ENCODE results near the gene HSD3B2. TPM values are rescaled to one million over a fixed set of nuclear protein-coding genes. Genes with fewer than 3 reads are reported as not detected.

The HSD3B2 gene
- total and polyA plus RNA-seq, 4 donors = 0.02 to 1.6 TPM; not detected in 2

GRCh38 chr1:119447344-119448126, 32.6 kb downstream of the HSD3B2 start:
- no peaks in the 10 kb centered on the region for H3K9me3 ChIP-seq (ENCODE audit: control insufficient read depth in 4 of 4, insufficient read depth in 3 of 4, low read length in 3 of 4)
- no peak for DNase-seq
- H3K4me1 ChIP-seq (ENCODE audit: control insufficient read depth in 5 of 5, insufficient read depth in 5 of 5, low read length in 5 of 5) = no peaks in the 10 kb centered on the region
- H3K27me3 ChIP-seq (ENCODE audit: control insufficient read depth in 3 of 3, insufficient read depth in 3 of 3, low read length in 2 of 3) = no peaks in the 10 kb centered on the region
- no peaks in the 10 kb centered on the region for H3K36me3 ChIP-seq (ENCODE audit: control insufficient read depth in 4 of 4, insufficient read depth in 4 of 4, low read length in 4 of 4)
- 92 to 95% methylated on average over 3 of the region's 3 CpGs for WGBS, 2 donors
- no peak for ATAC-seq (ENCODE audit: insufficient read depth, low FRiP score)
- no peak overlapping the region for H3K4me3 ChIP-seq
- TF ChIP-seq, protein P1, sequence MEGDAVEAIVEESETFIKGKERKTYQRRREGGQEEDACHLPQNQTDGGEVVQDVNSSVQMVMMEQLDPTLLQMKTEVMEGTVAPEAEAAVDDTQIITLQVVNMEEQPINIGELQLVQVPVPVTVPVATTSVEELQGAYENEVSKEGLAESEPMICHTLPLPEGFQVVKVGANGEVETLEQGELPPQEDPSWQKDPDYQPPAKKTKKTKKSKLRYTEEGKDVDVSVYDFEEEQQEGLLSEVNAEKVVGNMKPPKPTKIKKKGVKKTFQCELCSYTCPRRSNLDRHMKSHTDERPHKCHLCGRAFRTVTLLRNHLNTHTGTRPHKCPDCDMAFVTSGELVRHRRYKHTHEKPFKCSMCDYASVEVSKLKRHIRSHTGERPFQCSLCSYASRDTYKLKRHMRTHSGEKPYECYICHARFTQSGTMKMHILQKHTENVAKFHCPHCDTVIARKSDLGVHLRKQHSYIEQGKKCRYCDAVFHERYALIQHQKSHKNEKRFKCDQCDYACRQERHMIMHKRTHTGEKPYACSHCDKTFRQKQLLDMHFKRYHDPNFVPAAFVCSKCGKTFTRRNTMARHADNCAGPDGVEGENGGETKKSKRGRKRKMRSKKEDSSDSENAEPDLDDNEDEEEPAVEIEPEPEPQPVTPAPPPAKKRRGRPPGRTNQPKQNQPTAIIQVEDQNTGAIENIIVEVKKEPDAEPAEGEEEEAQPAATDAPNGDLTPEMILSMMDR (IDR thresholded peaks at IDR 0.05; ENCODE audit: control extremely low read depth, extremely low read depth) = no peak
- H3K9ac ChIP-seq (ENCODE audit: insufficient read depth in 1 of 2, low read length in 2 of 2) = no peak overlapping the region
- H3K27ac ChIP-seq (ENCODE audit: low read depth in 1 of 2, low read length in 1 of 2) = no peak overlapping the region

- no peaks in the 10 kb centered on the region for H3K27me3 ChIP-seq (ENCODE audit: control insufficient read depth in 3 of 3, insufficient read depth in 3 of 3, low read length in 2 of 3)
- no peak overlapping the region for H3K27ac ChIP-seq (ENCODE audit: low read depth in 1 of 2, low read length in 1 of 2)
- no peak overlapping the region for H3K4me3 ChIP-seq
- no peak for DNase-seq
- TF ChIP-seq, protein P1 (IDR thresholded peaks at IDR 0.05; ENCODE audit: control extremely low read depth, extremely low read depth) = no peak
- ATAC-seq (ENCODE audit: insufficient read depth, low FRiP score) = no peak
- H3K36me3 ChIP-seq (ENCODE audit: control insufficient read depth in 4 of 4, insufficient read depth in 4 of 4, low read length in 4 of 4) = no peaks in the 10 kb centered on the region
- H3K4me1 ChIP-seq (ENCODE audit: control insufficient read depth in 5 of 5, insufficient read depth in 5 of 5, low read length in 5 of 5) = peaks cover 0 to 4% (median 0%) of the 10 kb centered on the region in 5 donors
- H3K9me3 ChIP-seq (ENCODE audit: control insufficient read depth in 4 of 4, insufficient read depth in 3 of 4, low read length in 3 of 4) = no peaks in the 10 kb centered on the region
- no peak overlapping the region for H3K9ac ChIP-seq (ENCODE audit: insufficient read depth in 1 of 2, low read length in 2 of 2)
- 79 to 84% methylated on average over 2 of the region's 2 CpGs for WGBS, 2 donors
Measured at GRCh38 chr1:119448127-119448511, 33.2 kb downstream of the HSD3B2 start.

DNA sequence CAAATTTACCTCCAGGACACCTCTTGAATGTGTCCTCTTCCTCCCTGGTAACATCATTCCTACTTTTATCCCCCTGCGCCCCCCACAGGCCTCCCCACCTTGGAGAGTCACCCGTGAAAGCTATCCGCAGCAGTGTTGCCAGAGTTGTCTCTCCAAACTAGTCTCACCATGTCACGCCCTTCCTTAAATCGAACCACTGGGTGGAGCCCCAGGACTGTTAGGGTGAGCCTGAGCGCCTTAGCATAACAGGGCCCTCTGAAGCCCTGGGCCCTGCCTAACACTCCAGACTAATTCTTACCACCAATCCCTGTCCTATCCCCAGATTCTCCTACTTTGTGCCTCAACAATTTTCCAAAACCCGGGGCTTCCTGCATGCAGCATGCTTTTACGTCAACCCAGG, 35.0 kb downstream of the HSD3B2 start:
- 71 to 72% methylated on average over 8 of the region's 8 CpGs for WGBS, 2 donors
- TF ChIP-seq, protein P1 (IDR thresholded peaks at IDR 0.05; ENCODE audit: control extremely low read depth, extremely low read depth) = no peak
- H3K27ac ChIP-seq (ENCODE audit: low read depth in 1 of 2, low read length in 1 of 2) = no peak overlapping the region
- ATAC-seq (ENCODE audit: insufficient read depth, low FRiP score) (no peak), DNase-seq (peak; percentile 29 to 44 (median 35))
- no peak overlapping the region for H3K4me3 ChIP-seq
- H3K4me1 ChIP-seq (ENCODE audit: control insufficient read depth in 5 of 5, insufficient read depth in 5 of 5, low read length in 5 of 5) = peaks cover 0 to 4% (median 0%) of the 10 kb centered on the region in 5 donors
- H3K27me3 ChIP-seq (ENCODE audit: control insufficient read depth in 3 of 3, insufficient read depth in 3 of 3, low read length in 2 of 3) = no peaks in the 10 kb centered on the region
- no peaks in the 10 kb centered on the region for H3K9me3 ChIP-seq (ENCODE audit: control insufficient read depth in 4 of 4, insufficient read depth in 3 of 4, low read length in 3 of 4)
- H3K36me3 ChIP-seq (ENCODE audit: control insufficient read depth in 4 of 4, insufficient read depth in 4 of 4, low read length in 4 of 4) = no peaks in the 10 kb centered on the region
- no peak overlapping the region for H3K9ac ChIP-seq (ENCODE audit: insufficient read depth in 1 of 2, low read length in 2 of 2)
